DMS53 (cell line): Measurements from ENCODE around the gene SLC6A5.

Experiments
- DNase-seq: peaks from one replicate; lab custom pipeline; 2025; lab: John Stamatoyannopoulos, UW

The SLC6A5 gene

GRCh38 chr11:20620988-20621387 is 21.6 kb downstream of the SLC6A5 start:
- DNase-seq, result no peak

GRCh38 chr11:20621679-20622078 is 22.3 kb downstream of the SLC6A5 start:
- no peak for DNase-seq

- no peak for DNase-seq
Observed at GRCh38 chr11:20623252-20623651, 23.8 kb downstream of the SLC6A5 start.

GRCh38 chr11:20626279-20626678 is 26.9 kb downstream of the SLC6A5 start:
- no peak for DNase-seq

GRCh38 chr11:20627026-20627425 is 27.6 kb downstream of the SLC6A5 start:
- no peak for DNase-seq

GRCh38 chr11:20627701-20628100 is 28.3 kb downstream of the SLC6A5 start:
- DNase-seq, result no peak

- DNase-seq, result peak; percentile 32
Observed at GRCh38 chr11:20631519-20632168, 32.2 kb downstream of the SLC6A5 start.

GRCh38 chr11:20632169-20632532 is 32.7 kb downstream of the SLC6A5 start:
- DNase-seq, result no peak

- DNase-seq, result peak; percentile 31
Observed at GRCh38 chr11:20634044-20634443, 34.6 kb downstream of the SLC6A5 start.

- no peak for DNase-seq
Observed at GRCh38 chr11:20634781-20635180, 35.4 kb downstream of the SLC6A5 start.

- no peak for DNase-seq
Observed at GRCh38 chr11:20638074-20638473, 38.7 kb downstream of the SLC6A5 start.

GRCh38 chr11:20639688-20640087 is 40.3 kb downstream of the SLC6A5 start:
- no peak for DNase-seq

GRCh38 chr11:20640401-20640800 is 41.0 kb downstream of the SLC6A5 start:
- DNase-seq, result no peak

- no peak for DNase-seq
Observed at GRCh38 chr11:20644360-20644759, 45.0 kb downstream of the SLC6A5 start.

- DNase-seq, result peak; percentile 72
Observed at GRCh38 chr11:20647976-20648565, 48.7 kb downstream of the SLC6A5 start.

- DNase-seq, result no peak
Observed at GRCh38 chr11:20652150-20652806, 52.9 kb downstream of the SLC6A5 start.

- no peak for DNase-seq
Observed at GRCh38 chr11:20654038-20654437, 54.6 kb downstream of the SLC6A5 start.

- DNase-seq, result no peak
Observed at GRCh38 chr11:20656901-20657300, 57.5 kb downstream of the SLC6A5 start.

- DNase-seq, result peak; percentile 71
Observed at GRCh38 chr11:20658135-20658534, 58.7 kb downstream of the SLC6A5 start.

GRCh38 chr11:20661445-20661844 is 62.0 kb downstream of the SLC6A5 start:
- no peak for DNase-seq

- DNase-seq, result no peak
Observed at GRCh38 chr11:20661850-20662249, 62.4 kb downstream of the SLC6A5 start.

GRCh38 chr11:20668131-20668809 is 68.9 kb downstream of the SLC6A5 start:
- DNase-seq, result no peak
